Stimulated activated CD4-positive, alpha-beta T cell treated with anti-CD3 and anti-CD28 coated beads, Interleukin-4, amount 100 ng/mL, for 24 hours (primary cell): ENCODE data around the gene CPEB4.

Source experiments
- DNase-seq: peaks from one replicate; pipeline ENCODE4 v3.0.0-alpha.2; 2020

The CPEB4 gene

GRCh38 chr5:173953528-173954090, 65.5 kb downstream of the CPEB4 start:
- no peak for DNase-seq

GRCh38 chr5:173954671-173955521, 66.7 kb downstream of the CPEB4 start:
- DNase-seq, result no peak

- no peak for DNase-seq
Observed at GRCh38 chr5:173960986-173961385, 72.8 kb downstream of the CPEB4 start.

GRCh38 chr5:173961418-173961817, 73.3 kb downstream of the CPEB4 start:
- DNase-seq, result no peak

GRCh38 chr5:173962436-173962972, 74.4 kb downstream of the CPEB4 start:
- no peak for DNase-seq

- no peak for DNase-seq
Observed at GRCh38 chr5:173963182-173963838, 75.2 kb downstream of the CPEB4 start.

GRCh38 chr5:173963867-173964441, 75.8 kb downstream of the CPEB4 start:
- no peak for DNase-seq

GRCh38 chr5:173964506-173964905, 76.4 kb downstream of the CPEB4 start:
- DNase-seq, result no peak

GRCh38 chr5:173967241-173967640, 79.1 kb downstream of the CPEB4 start:
- no peak for DNase-seq

- no peak for DNase-seq
Observed at GRCh38 chr5:173968154-173968797, 80.1 kb downstream of the CPEB4 start.

GRCh38 chr5:173969167-173970049, 81.3 kb downstream of the CPEB4 start:
- DNase-seq, result no peak

GRCh38 chr5:173970878-173971650, 82.9 kb downstream of the CPEB4 start:
- DNase-seq, result no peak

GRCh38 chr5:173971681-173972345, 83.7 kb downstream of the CPEB4 start:
- no peak for DNase-seq

- DNase-seq, result no peak
Observed at GRCh38 chr5:173972607-173972924, 84.4 kb downstream of the CPEB4 start.

GRCh38 chr5:173972925-173973615, 84.9 kb downstream of the CPEB4 start:
- peak; percentile 83 for DNase-seq

GRCh38 chr5:173973616-173973969, 85.4 kb downstream of the CPEB4 start:
- DNase-seq, result peak; percentile 14

GRCh38 chr5:173974688-173975239, 86.6 kb downstream of the CPEB4 start:
- no peak for DNase-seq

- DNase-seq, result no peak
Observed at GRCh38 chr5:173981185-173981761, 93.1 kb downstream of the CPEB4 start.

GRCh38 chr5:173984218-173984617, 96.1 kb downstream of the CPEB4 start:
- no peak for DNase-seq
